HepG2 (cell line): Measurements from ENCODE around the gene HSPA13. TPM values are rescaled to one million over a fixed set of nuclear protein-coding genes. Genes with fewer than 3 reads are reported as not detected.

Source experiments
- CREBL2 ChIP-seq: sonication (generic); formaldehyde crosslinking; IDR thresholded peaks from 2 replicates; pipeline ENCODE4 v1.8.1; 2023; ENCODE audit warnings: missing genetic modification reagents, mild to moderate bottlenecking, borderline replicate concordance
- CSRNP1 ChIP-seq: sonication (generic); formaldehyde crosslinking; IDR thresholded peaks from 2 replicates; pipeline ENCODE4 v1.8.1; 2023; ENCODE audit warnings: mild to moderate bottlenecking, missing genetic modification reagents
- FOXM1 ChIP-seq: sonication (generic); formaldehyde crosslinking; IDR thresholded peaks from 2 replicates; pipeline ENCODE4 v1.5.0; 2020; ENCODE audit warnings: missing genetic modification reagents
- HCFC1 ChIP-seq: fragments of 150-350 bp; IDR thresholded peaks from 2 replicates; pipeline ENCODE4 v1.6.1; 2014; ENCODE audit warnings: low read depth, low read length
- HOXA3 ChIP-seq: sonication (generic); formaldehyde crosslinking; IDR thresholded peaks from 2 replicates; pipeline ENCODE4 v1.5.0; 2020; ENCODE audit warnings: missing genetic modification reagents
- IKZF1 ChIP-seq: fragments of 450-650 bp; IDR thresholded peaks from 2 replicates; pipeline ENCODE4 v1.7.1; 2016
- KDM6A ChIP-seq: IDR thresholded peaks from 2 replicates; pipeline ENCODE4 v1.6.1; 2016; ENCODE audit warnings: low read depth
- MAF1 ChIP-seq: sonication (generic); formaldehyde crosslinking; IDR thresholded peaks from 2 replicates; pipeline ENCODE4 v1.5.0; 2020; ENCODE audit warnings: missing genetic modification reagents, borderline replicate concordance
- MLLT10 ChIP-seq: sonication (generic); formaldehyde crosslinking; IDR thresholded peaks from 2 replicates; pipeline ENCODE4 v1.4.0; 2020; ENCODE audit warnings: missing genetic modification reagents
- MTA1 ChIP-seq: sonication (generic); formaldehyde crosslinking; IDR thresholded peaks from 2 replicates; pipeline ENCODE4 v1.4.0; 2020; ENCODE audit warnings: missing genetic modification reagents, mild to moderate bottlenecking, borderline replicate concordance
- POLR2G ChIP-seq: fragments of 200-400 bp; formaldehyde crosslinking; IDR thresholded peaks from 2 replicates; pipeline ENCODE4 v1.6.1; 2018; ENCODE audit warnings: mild to moderate bottlenecking, low read depth, low read length, moderate library complexity
- RNF219 ChIP-seq: sonication (generic); formaldehyde crosslinking; IDR thresholded peaks from 2 replicates; pipeline ENCODE4 v1.5.0; 2020; ENCODE audit warnings: mild to moderate bottlenecking, missing genetic modification reagents
- RXRA ChIP-seq: sonication (generic); formaldehyde crosslinking; IDR thresholded peaks from 2 replicates; pipeline ENCODE4 v1.5.1; 2020; ENCODE audit warnings: missing genetic modification reagents
- SATB2 ChIP-seq: sonication (generic); formaldehyde crosslinking; IDR thresholded peaks from 2 replicates; pipeline ENCODE4 v1.5.0; 2020; ENCODE audit warnings: missing genetic modification reagents
- TEAD2 ChIP-seq: sonication (generic); formaldehyde crosslinking; IDR thresholded peaks from 2 replicates; pipeline ENCODE4 v1.9.0; 2021; ENCODE audit warnings: missing genetic modification reagents
- TFDP1 ChIP-seq: IDR thresholded peaks from 2 replicates; pipeline ENCODE4 v1.6.1; 2016; ENCODE audit warnings: missing compliant biosample characterization, missing genetic modification reagents, borderline replicate concordance
- ZBTB21 ChIP-seq: sonication (generic); formaldehyde crosslinking; IDR thresholded peaks from 2 replicates; pipeline ENCODE4 v1.4.0; 2020; ENCODE audit warnings: missing genetic modification reagents
- ZNF264 ChIP-seq: sonication (generic); formaldehyde crosslinking; IDR thresholded peaks from 2 replicates; pipeline ENCODE4 v1.4.0; 2020; ENCODE audit warnings: missing genetic modification reagents
- ZNF329 ChIP-seq: sonication (generic); formaldehyde crosslinking; IDR thresholded peaks from 2 replicates; pipeline ENCODE4 v1.9.0; 2021; ENCODE audit warnings: low read depth, mild to moderate bottlenecking, missing genetic modification reagents
- ZNF441 ChIP-seq: sonication (generic); formaldehyde crosslinking; IDR thresholded peaks from 2 replicates; pipeline ENCODE4 v1.7.0; 2021; ENCODE audit warnings: missing genetic modification reagents, borderline replicate concordance
- ZNF512B ChIP-seq: sonication (generic); formaldehyde crosslinking; IDR thresholded peaks from 2 replicates; pipeline ENCODE4 v1.5.1; 2020; ENCODE audit warnings: missing genetic modification reagents, mild to moderate bottlenecking, borderline replicate concordance
- ZNF550 ChIP-seq: sonication (generic); formaldehyde crosslinking; IDR thresholded peaks from 2 replicates; pipeline ENCODE4 v1.4.0; 2020; ENCODE audit warnings: mild to moderate bottlenecking, missing genetic modification reagents, borderline replicate concordance
- ZNF589 ChIP-seq: sonication (generic); formaldehyde crosslinking; conservative IDR thresholded peaks from 2 replicates; pipeline ENCODE4 v1.8.0; 2022; ENCODE audit warnings: mild to moderate bottlenecking, moderate library complexity, missing genetic modification reagents
- polyA plus RNA-seq, 8 experiments: library from polyadenylated mRNA; depleted of rRNA in 3 of 8; stranded (reverse) in 7 of 8; unstranded in 1 of 8; fragments of >200 nt; fragmentation: Illumina TruSeq in 4 of 8; extraction: Trizol in 4 of 8; gene quantifications; 2 replicates each; pipeline versions ENCODE4 v1.2.1 to v1.2.3, GENCODE V29; 2011 to 2016; ENCODE audit warnings: low read depth in 4 of 8, missing spikeins in 1 of 8, mixed read lengths in 1 of 8; ENCODE audit not compliant: insufficient read depth in 1 of 8
- total RNA-seq, 5 experiments: library from RNA; depleted of rRNA; stranded (reverse); fragments of >200 nt; fragmentation: Illumina TruSeq; extraction: Trizol; gene quantifications; 2 replicates each; pipeline ENCODE4 v1.2.3, GENCODE V29; 2016; ENCODE audit warnings: low read depth in 1 of 5

The HSPA13 gene
- total and polyA plus RNA-seq, 2 of the 13 experiments (the other 11 are each of a cell fraction or from before 2014, with no cell fraction given): 21.2 to 28.4 TPM

GRCh38 chr21:14382835-14383595, at the start of gene HSPA13 (continued):
- TF ChIP-seq CSRNP1 (CRISPR knock-in tag) (no peak), MAF1 (CRISPR knock-in tag) (no peak), FOXM1 (CRISPR knock-in tag) (no peak; the same call in 1 of the 2 replicates), ZNF589 (CRISPR knock-in tag) (no peak), MTA1 (CRISPR knock-in tag) (no peak), ZNF441 (CRISPR knock-in tag) (peak; percentile 96), ZBTB21 (peak; percentile 78), RNF219 (CRISPR knock-in tag) (no peak), CREBL2 (CRISPR knock-in tag) (peak; percentile 21; the same call in 1 of the 2 replicates), ZNF550 (CRISPR knock-in tag) (no peak), TFDP1 (CRISPR knock-in tag) (peak; percentile 65; the same call in 1 of the 2 replicates), IKZF1 (no peak), TEAD2 (CRISPR knock-in tag) (no peak), HCFC1 (peak; percentile 96), RXRA (CRISPR knock-in tag) (no peak), HOXA3 (CRISPR knock-in tag) (peak; percentile 84), MLLT10 (CRISPR knock-in tag) (no peak), SATB2 (no peak), POLR2G (peak; percentile 76), KDM6A (CRISPR knock-in tag) (no peak), ZNF329 (CRISPR knock-in tag) (no peak), ZNF264 (CRISPR knock-in tag) (0 out of 2 replicates have a peak, but pooled peaks have one; percentile 3), ZNF512B (CRISPR knock-in tag) (no peak)
